Tibial nerve (tissue), 4 donors: ENCODE measurements around the gene SF1.

Experiments used
- EP300 ChIP-seq, 2 donors: sonication (generic); formaldehyde crosslinking; IDR thresholded peaks; one replicate each; pipeline ENCODE4 v1.6.1; 2017; ENCODE audit warnings: antibody characterized with exemption in 2 of 2, mild to moderate bottlenecking in 1 of 2
- POLR2A ChIP-seq, 2 donors: fragments of 450-650 bp; IDR thresholded peaks; one replicate each; pipeline ENCODE4 v1.6.1; 2017; ENCODE audit warnings: antibody characterized with exemption in 2 of 2, mild to moderate bottlenecking in 2 of 2, moderate library complexity in 2 of 2
- TF ChIP-seq, protein P1 (sequence below), 5 experiments: fragments of 200-600 bp in 3 of 5; fragments of 450-650 bp in 2 of 5; sonication (generic) in 3 of 5; IDR thresholded peaks; one replicate each; pipeline ENCODE4 v1.5.1; 2016 to 2019; ENCODE audit warnings: antibody characterized with exemption in 5 of 5, mild to moderate bottlenecking in 3 of 5, moderate library complexity in 2 of 5

DNA sequence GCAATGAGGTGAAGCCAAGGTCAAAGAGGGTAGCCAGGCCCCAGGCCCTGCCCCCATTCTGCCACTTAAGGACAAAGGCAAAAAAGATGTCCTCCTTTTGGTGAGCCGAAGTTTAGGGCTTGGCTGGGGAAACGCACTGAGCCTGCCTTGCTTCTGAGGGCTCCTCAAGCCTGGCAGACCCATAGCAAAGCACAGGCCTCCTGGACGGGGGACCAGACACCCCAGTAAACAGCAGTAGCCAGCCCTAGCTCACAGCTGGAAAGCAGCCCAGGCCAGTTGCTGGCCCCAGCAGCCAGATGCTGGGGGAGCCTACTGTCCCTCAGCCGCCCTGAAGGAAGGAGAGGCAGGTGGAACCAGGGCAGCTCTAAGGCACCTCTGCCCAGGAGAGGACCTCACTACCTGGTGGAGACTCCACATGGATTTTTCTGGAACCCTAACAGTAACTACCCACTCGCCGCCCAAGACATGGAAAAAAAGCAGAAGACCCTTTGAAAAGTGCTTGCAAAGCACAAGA, 14.8 kb downstream of the SF1 start:
- TF ChIP-seq, protein P1, sequence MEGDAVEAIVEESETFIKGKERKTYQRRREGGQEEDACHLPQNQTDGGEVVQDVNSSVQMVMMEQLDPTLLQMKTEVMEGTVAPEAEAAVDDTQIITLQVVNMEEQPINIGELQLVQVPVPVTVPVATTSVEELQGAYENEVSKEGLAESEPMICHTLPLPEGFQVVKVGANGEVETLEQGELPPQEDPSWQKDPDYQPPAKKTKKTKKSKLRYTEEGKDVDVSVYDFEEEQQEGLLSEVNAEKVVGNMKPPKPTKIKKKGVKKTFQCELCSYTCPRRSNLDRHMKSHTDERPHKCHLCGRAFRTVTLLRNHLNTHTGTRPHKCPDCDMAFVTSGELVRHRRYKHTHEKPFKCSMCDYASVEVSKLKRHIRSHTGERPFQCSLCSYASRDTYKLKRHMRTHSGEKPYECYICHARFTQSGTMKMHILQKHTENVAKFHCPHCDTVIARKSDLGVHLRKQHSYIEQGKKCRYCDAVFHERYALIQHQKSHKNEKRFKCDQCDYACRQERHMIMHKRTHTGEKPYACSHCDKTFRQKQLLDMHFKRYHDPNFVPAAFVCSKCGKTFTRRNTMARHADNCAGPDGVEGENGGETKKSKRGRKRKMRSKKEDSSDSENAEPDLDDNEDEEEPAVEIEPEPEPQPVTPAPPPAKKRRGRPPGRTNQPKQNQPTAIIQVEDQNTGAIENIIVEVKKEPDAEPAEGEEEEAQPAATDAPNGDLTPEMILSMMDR (IDR thresholded peaks at IDR 0.05), result no peak
- no peak for TF ChIP-seq EP300 (IDR thresholded peaks at IDR 0.05)
- TF ChIP-seq POLR2A (IDR thresholded peaks at IDR 0.05), result no peak
